PC-3 (cell line): Measurements from ENCODE around the gene FAM222A. TPM values are rescaled to one million over a fixed set of nuclear protein-coding genes. Genes with fewer than 3 reads are reported as not detected.

Source experiments
- ATAC-seq: fragments of 200-7000 bp; cut with Tn5 transposase; 2 replicates; pipeline ENCODE4 v1.9.1; 2020; ENCODE audit warnings: mild to moderate bottlenecking, moderate library complexity
- BruUV-seq: library from RNA; stranded (reverse); fragments of 400-500 nt; replicated peaks from 2 replicates; lab custom pipeline; 2021; lab: Mats Ljungman, UMichigan
- CTCF ChIA-PET: fragments of 300-600 bp; sonication (Branson Sonifier 250); formaldehyde crosslinking; loops from one replicate; lab custom pipeline; 2022; ENCODE audit warnings: antibody characterized with exemption; lab: Charles Lee
- POLR2A ChIA-PET: fragments of 300-600 bp; sonication (Branson Sonifier 250); formaldehyde crosslinking; loops from one replicate; lab custom pipeline; 2022; ENCODE audit warnings: antibody characterized with exemption; ENCODE audit not compliant: unreplicated experiment; lab: Charles Lee
- DNase-seq: peaks from one replicate; pipeline ENCODE4 v3.0.0-alpha.2; 2015
- H2AFZ ChIP-seq: fragments of 300-600 bp; sonication (generic); 2 replicates; pipeline ENCODE4 v1.6.0; 2016; ENCODE audit warnings: antibody characterized with exemption, low read length
- H3F3A ChIP-seq: fragments of 300-600 bp; sonication (generic); one replicate; pipeline ENCODE4 v1.6.0; 2017; ENCODE audit warnings: antibody characterized with exemption, low read length, control low read depth, mild to moderate bottlenecking; ENCODE audit not compliant: unreplicated experiment
- H3K27ac ChIP-seq: fragments of 300-600 bp; sonication (generic); 2 replicates; pipeline ENCODE4 v1.5.1; 2016; ENCODE audit warnings: mild to moderate bottlenecking, low read length
- H3K27me3 ChIP-seq: fragments of 300-600 bp; sonication (generic); 2 replicates; pipeline ENCODE4 v1.6.1; 2016; ENCODE audit warnings: low read length, mixed read lengths
- H3K36me3 ChIP-seq: fragments of 300-600 bp; sonication (generic); 2 replicates; pipeline ENCODE4 v1.6.1; 2016; ENCODE audit warnings: low read depth, mixed run types, low read length, mixed read lengths
- H3K4me1 ChIP-seq: fragments of 300-600 bp; sonication (generic); 2 replicates; pipeline ENCODE4 v1.5.1; 2016; ENCODE audit warnings: low read length; ENCODE audit not compliant: insufficient read depth
- H3K4me2 ChIP-seq: fragments of 300-600 bp; sonication (generic); 2 replicates; pipeline ENCODE4 v1.6.0; 2016; ENCODE audit warnings: low read length
- H3K4me3 ChIP-seq: fragments of 300-600 bp; sonication (generic); 2 replicates; pipeline ENCODE4 v1.5.1; 2016; ENCODE audit warnings: mild to moderate bottlenecking, low read length, mixed read lengths
- H3K79me2 ChIP-seq: fragments of 300-600 bp; sonication (generic); 2 replicates; pipeline ENCODE4 v1.6.1; 2017; ENCODE audit warnings: low read length, mixed read lengths
- H3K9ac ChIP-seq: fragments of 300-600 bp; sonication (generic); 2 replicates; pipeline ENCODE4 v1.6.0; 2016; ENCODE audit warnings: mild to moderate bottlenecking, low read length
- H3K9me2 ChIP-seq: fragments of 300-600 bp; sonication (generic); replicated peaks from 2 replicates; pipeline ENCODE4 v1.6.1; 2016; ENCODE audit warnings: mixed run types, low read length, mixed read lengths
- H3K9me3 ChIP-seq: fragments of 300-600 bp; sonication (generic); 2 replicates; pipeline ENCODE4 v1.6.1; 2016; ENCODE audit warnings: low read length, mixed read lengths
- H4K20me1 ChIP-seq: fragments of 300-600 bp; sonication (generic); 2 replicates; pipeline ENCODE4 v1.6.1; 2016; ENCODE audit warnings: low read length, mixed read lengths
- CTCF ChIP-seq: fragments of 300-600 bp; sonication (generic); conservative IDR thresholded peaks from 2 replicates; pipeline ENCODE4 v1.5.1; 2017; ENCODE audit warnings: antibody characterized with exemption, low read depth, mild to moderate bottlenecking, low read length
- EZH2 ChIP-seq: fragments of 300-600 bp; sonication (generic); IDR thresholded peaks from one replicate; pipeline ENCODE4 v1.6.1; 2017; ENCODE audit warnings: antibody characterized with exemption, mild to moderate bottlenecking, low read length; ENCODE audit not compliant: unreplicated experiment
- EZH2phosphoT487 ChIP-seq: fragments of 300-600 bp; sonication (generic); IDR thresholded peaks from 2 replicates; pipeline ENCODE4 v1.6.1; 2018; ENCODE audit warnings: mild to moderate bottlenecking, antibody characterized with exemption, low read length, borderline replicate concordance
- intact Hi-C: fragments of 100-400 bp; cut with micrococcal nuclease; formaldehyde crosslinking; loops from 2 replicates; pipeline ENCODE4 v1.9.0; 2023
- total RNA-seq: library from RNA; depleted of rRNA; stranded (reverse); fragments of >200 nt; gene quantifications from 2 replicates; pipeline ENCODE4 v1.2.3, GENCODE V29; 2014

FAM222A gene
- total RNA-seq, 1 experiment from 2014 or later = 11.7 TPM

GRCh38 chr12:109792992-109793391 lies 79.4 kb downstream of the FAM222A start:
- Histone ChIP-seq H3K4me1 (peaks cover 7% of the 10 kb centered on the region; the same call in 1 of the 2 replicates), H3K27me3 (no peaks in the 10 kb centered on the region), H3K79me2 (no peaks in the 10 kb centered on the region), H4K20me1 (no peaks in the 10 kb centered on the region), H3K9me3 (no peaks in the 10 kb centered on the region), H3K9me2 (no peaks in the 10 kb centered on the region), H3K9ac (no peak overlapping the region), H3K27ac (no peak overlapping the region), H3F3A (no peaks in the 10 kb centered on the region), H3K36me3 (no peaks in the 10 kb centered on the region), H3K4me3 (no peak overlapping the region), H2AFZ (no peak overlapping the region), H3K4me2 (no peak overlapping the region)
- no peak for TF ChIP-seq EZH2
- no peak for TF ChIP-seq CTCF
- TF ChIP-seq EZH2phosphoT487 = no peak
- ChIA-PET POLR2A (no interaction called here), CTCF (no interaction called here)
- intact Hi-C loops = no loop called here
- no TSS peak for BruUV-seq
- ATAC-seq (no peak), DNase-seq (no peak)

GRCh38 chr12:109793411-109793810 lies 79.8 kb downstream of the FAM222A start:
- no peaks in the 10 kb centered on the region for H3K9me3 ChIP-seq
- no peaks in the 10 kb centered on the region for H3K36me3 ChIP-seq
- H3K27ac ChIP-seq = no peak overlapping the region
- no peak overlapping the region for H3K4me2 ChIP-seq
- no peaks in the 10 kb centered on the region for H3F3A ChIP-seq
- H4K20me1 ChIP-seq = no peaks in the 10 kb centered on the region
- intact Hi-C loops = no loop called here
- ChIA-PET POLR2A (no interaction called here), CTCF (no interaction called here)
- ATAC-seq (no peak), DNase-seq (no peak)
- BruUV-seq = no TSS peak
- no peaks in the 10 kb centered on the region for H3K79me2 ChIP-seq
- no peak overlapping the region for H3K9ac ChIP-seq
- H3K9me2 ChIP-seq = no peaks in the 10 kb centered on the region
- H3K27me3 ChIP-seq = no peaks in the 10 kb centered on the region
- no peak overlapping the region for H3K4me3 ChIP-seq
- H3K4me1 ChIP-seq = peaks cover 7% of the 10 kb centered on the region; the same call in 1 of the 2 replicates
- no peak overlapping the region for H2AFZ ChIP-seq
- TF ChIP-seq CTCF (no peak), EZH2phosphoT487 (no peak), EZH2 (no peak)

GRCh38 chr12:109793826-109794501 lies 80.3 kb downstream of the FAM222A start:
- Histone ChIP-seq H3K27me3 (no peaks in the 10 kb centered on the region), H3K4me1 (peaks cover 7% of the 10 kb centered on the region; the same call in 1 of the 2 replicates), H3K79me2 (no peaks in the 10 kb centered on the region), H3K9me2 (no peaks in the 10 kb centered on the region), H3K4me2 (no peak overlapping the region), H3K9me3 (no peaks in the 10 kb centered on the region), H3K9ac (no peak overlapping the region), H3K4me3 (no peak overlapping the region), H4K20me1 (no peaks in the 10 kb centered on the region), H2AFZ (no peak overlapping the region), H3K36me3 (no peaks in the 10 kb centered on the region), H3K27ac (no peak overlapping the region), H3F3A (no peaks in the 10 kb centered on the region)
- POLR2A ChIA-PET = no interaction called here
- DNase-seq (no peak), ATAC-seq (no peak)
- CTCF ChIA-PET = no interaction called here
- no TSS peak for BruUV-seq
- intact Hi-C loops = no loop called here
- TF ChIP-seq EZH2phosphoT487 (no peak), CTCF (no peak), EZH2 (no peak)
